NOMO-1 treated with DMSO at 0.1 percent for 48 hours (cell line): Measurements from ENCODE around the gene TBC1D23.
"Not testable (repeated sequence)": the region's sequence is repeated elsewhere in the genome, so short reads cannot be mapped to it uniquely, and the experiment has no call there.

Experiments
- DNase-seq: peaks from one replicate; lab custom pipeline; 2025; ENCODE audit not compliant: unreplicated experiment; lab: John Stamatoyannopoulos, UW

TBC1D23 gene

GRCh38 chr3:100254168-100254777 lies 6.5 kb upstream of the TBC1D23 start:
- peak; percentile 55 for DNase-seq

DNA sequence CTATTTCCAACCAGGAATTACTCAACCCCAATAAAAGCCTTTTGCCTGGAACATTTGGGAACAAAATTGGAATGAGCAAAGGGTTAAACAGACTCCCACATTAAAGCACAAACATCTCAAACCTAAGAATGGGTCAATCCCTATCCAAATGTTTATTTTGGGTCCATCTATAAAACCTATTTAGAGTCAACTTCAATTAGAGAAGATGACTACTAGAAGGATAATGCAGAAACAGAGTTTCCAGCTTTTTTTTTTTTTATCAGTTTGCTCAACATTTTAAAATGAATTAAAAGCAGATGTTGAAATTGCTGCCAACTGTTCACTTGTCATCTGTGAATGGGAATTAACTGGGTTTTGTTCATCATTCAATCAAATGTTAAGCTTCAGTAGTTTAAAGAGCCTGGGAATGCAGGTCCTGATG lies 4.1 kb upstream of the TBC1D23 start:
- no peak for DNase-seq

DNA sequence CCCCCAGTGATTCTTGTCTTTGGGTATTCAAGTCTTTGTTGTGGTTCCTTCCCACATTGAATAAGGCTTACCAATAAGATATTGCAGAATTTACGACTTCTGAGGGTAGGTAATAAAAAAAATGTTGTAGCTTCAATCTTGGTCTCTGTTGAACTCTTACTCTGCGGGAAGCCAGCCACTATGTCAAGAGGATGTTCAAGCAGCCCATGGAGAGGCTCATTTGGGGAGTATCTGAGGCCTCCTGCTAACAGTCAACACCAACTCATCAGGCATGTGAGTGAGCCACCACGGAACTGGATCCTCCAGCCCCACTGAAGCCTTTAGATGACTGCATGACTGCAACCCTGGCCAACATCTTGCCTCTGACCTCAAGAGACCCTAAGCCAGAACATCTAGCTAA lies 3.2 kb upstream of the TBC1D23 start:
- no peak for DNase-seq

GRCh38 chr3:100260081-100260684 lies 609 bp upstream of the TBC1D23 start:
- peak; percentile 31 for DNase-seq

DNA sequence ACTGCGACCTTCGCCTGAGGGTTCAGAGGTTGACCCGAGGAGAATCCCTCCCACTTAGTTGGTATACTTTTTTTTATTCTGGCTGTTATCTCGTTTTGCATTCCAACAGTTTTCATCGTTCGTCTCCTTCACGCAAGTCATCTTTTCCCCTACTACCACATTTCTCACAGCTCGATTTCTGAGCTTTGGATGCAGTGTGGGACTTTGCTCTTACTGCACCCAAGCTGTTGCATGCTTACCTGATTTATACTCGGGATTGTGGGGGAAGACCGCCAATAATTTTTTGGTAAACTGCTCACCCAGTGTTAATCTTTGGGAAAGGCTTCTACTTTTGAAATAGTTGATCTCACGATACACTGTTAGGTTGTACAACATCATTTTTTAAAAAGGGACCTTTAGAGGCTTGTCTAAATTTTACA lies 702 bp downstream of the TBC1D23 start:
- no peak for DNase-seq

DNA sequence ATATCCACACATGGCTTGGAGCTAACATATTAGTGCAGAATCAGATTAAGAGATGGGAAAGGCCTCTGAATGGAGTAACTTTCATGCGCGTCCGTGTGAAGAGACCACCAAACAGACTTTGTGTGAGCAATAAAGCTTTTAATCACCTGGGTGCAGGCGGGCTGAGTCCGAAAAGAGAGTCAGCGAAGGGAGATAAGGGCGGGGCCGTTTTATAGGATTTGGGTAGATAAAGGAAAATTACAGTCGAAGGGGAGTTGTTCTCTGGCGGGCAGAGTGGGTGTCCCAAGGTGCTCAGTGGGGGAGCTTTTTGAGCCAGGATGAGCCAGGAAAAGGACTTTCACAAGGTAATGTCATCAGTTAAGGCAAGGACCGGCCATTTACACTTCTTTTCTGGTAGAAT lies 2.1 kb downstream of the TBC1D23 start:
- not testable (repeated sequence) for DNase-seq

- no peak for DNase-seq
Measured at GRCh38 chr3:100263583-100263982, 2.8 kb downstream of the TBC1D23 start.

- no peak for DNase-seq
Measured at GRCh38 chr3:100264242-100264641, 3.5 kb downstream of the TBC1D23 start.

DNA sequence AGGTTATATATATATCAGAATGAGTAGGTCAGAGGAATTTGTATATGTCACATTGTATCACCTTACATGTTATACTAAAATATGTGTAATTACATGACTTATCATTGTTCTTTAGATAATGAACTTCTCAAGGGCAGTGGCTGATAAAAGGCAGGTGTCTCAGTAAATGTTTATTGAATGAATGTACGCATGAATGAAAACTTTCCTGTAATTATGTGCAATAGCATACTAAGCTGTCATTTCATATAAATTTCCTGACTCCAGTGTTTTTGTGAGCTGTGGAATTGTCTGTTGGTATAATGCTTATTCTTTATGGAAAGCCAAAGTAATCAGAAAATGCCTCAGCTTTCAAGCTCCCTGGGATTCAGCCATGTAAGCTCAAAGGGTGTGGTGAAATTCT lies 4.2 kb downstream of the TBC1D23 start:
- no peak for DNase-seq

DNA sequence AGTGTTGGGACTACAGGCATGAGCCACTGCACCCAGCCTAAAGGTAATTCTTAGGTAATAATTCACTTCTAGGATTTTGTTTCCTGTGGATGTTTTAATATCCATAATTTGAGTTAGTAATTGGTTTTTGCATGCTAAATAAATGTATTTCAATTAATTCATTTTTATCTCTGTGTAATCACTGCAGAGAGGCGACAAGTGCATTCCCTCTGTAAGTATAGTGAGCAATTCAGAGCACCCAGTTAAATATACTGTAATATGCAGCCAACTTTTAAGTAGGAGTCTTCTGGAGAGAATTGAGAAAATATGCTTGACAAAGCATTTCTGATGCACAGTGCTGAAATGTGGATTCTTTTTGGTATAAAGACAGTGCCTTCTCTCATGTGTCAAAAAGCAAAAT lies 5.7 kb downstream of the TBC1D23 start:
- no peak for DNase-seq

GRCh38 chr3:100268156-100268555 lies 7.4 kb downstream of the TBC1D23 start:
- DNase-seq: no peak

- no peak for DNase-seq
Measured at GRCh38 chr3:100269001-100269400, 8.2 kb downstream of the TBC1D23 start.

DNA sequence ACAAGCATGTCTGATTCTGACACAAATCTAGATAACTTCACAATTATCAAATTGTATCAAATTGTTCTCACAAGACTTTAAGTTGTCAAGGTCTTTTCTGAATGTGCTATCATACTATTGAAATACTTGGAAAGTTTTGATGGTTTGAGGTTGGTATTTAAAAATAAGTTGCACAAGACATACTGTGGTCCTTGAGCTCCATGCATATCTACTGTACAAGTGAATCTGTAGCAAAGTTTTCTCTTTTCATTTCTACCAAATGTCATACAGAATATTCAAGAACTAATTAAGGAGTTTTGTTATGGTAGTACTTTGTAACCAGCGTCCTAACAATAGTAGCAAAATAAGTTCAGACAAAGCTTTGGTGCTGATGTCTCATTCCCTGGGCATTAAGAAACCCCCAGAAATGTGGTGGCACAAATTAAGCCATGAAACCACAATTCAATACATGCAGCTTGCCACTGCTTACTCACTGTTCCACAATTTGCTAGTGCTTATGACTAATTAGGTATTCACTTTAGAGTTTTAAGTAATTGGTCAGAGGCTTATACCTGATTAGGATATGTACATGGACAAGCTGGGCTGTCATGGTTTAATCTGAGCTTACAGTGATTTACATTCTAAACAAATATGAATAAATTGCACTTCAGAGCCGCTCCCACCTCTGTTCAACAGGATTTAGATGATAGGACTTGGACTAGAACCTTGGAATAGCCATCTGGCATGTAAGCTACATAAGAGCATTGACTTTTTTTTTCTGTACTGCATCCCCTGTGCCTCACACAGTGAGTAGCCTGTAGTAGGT lies 8.8 kb downstream of the TBC1D23 start:
- DNase-seq: peak; percentile 78

DNA sequence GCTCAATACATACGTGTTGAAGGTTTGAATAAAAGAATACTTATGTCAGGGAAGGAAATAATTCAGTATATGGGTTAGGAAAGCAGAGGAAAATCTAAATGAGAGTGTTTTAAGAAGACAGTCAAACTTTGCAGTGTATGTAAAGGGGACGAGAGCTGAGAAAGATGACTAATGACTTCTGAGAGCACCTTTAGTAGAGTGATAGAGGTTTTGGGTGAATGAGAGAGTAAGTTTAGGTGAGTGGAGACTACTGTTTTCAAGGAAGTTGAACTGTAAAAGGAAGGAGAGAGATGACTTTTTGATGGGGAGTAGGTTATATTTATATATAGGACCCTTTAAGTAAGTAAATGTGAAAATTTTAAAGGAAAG lies 9.4 kb downstream of the TBC1D23 start:
- DNase-seq: no peak

GRCh38 chr3:100271522-100271921 lies 10.7 kb downstream of the TBC1D23 start:
- no peak for DNase-seq

GRCh38 chr3:100272797-100273611 lies 12.2 kb downstream of the TBC1D23 start:
- not testable (repeated sequence) for DNase-seq

DNA sequence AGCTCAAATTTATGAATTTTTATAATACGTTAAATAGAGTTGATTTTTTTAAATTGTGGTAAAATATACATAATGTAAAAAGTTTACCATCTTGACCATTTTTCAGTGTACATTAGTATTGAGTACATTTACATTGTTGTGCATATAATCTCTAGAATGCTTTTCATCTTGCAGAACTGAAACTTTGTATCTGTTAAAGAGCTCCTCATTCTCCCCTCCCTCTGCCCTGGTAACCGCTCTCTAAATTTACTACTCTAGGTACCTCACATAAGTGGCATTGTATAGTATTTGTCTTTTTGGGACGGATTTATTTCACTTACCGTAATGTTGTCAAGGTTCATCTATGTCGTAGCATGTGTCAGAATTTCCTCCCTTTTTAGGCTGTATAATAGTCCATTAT lies 13.6 kb downstream of the TBC1D23 start:
- DNase-seq: no peak

DNA sequence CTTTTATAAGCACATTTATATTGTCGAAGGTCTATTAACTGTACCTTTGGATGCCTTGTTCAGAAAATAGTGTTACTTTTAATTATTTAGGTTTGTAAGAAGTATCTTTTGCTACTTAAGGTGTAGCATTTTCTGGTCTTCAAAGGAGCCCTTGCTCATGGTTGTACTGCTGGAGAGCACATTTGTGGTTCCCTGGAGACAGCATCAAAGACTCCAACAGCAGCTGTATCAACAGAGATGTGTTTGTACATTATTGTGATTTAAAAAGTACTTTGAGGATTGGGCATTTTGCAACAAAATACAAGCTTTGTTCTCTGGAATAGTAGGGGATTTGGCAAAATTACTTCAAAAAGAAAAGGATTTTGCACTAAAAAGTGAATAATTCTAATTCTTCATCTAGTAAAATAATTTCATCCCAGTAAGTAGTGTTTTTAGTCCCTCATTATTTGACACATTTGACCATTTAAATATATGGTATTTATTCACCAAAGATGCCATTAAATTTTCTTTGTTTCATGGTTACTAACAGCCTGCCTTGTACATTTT lies 16.5 kb downstream of the TBC1D23 start:
- no peak for DNase-seq

GRCh38 chr3:100278910-100279309 lies 18.1 kb downstream of the TBC1D23 start:
- DNase-seq: no peak

DNA sequence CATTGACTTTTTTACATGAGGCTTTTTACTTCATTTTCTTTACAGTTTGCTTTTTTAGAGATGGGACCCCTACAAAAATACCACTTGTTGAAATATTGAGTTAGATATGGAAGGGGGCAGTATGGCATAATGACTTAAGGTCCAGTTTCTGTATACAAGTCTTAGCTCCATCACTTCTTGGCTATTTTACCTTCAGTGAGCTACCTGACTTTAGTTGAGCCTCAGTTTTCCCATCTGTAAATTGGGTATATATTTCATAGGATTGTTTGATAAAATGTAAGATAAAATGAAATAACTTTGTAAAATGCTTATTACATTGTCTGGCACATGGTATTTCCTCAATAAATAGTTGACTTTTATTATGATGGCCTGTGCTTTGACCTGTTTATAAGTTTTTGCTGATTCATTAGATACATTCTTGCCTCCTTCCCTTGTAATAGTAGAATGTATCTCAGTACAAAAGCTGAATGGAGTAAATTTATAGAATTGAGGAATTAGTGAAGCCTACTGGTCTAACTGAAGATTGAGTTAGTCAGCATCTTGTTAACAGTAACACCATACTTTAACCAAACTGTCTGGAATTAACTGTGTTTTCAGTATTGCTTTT lies 27.6 kb downstream of the TBC1D23 start:
- DNase-seq: no peak

DNA sequence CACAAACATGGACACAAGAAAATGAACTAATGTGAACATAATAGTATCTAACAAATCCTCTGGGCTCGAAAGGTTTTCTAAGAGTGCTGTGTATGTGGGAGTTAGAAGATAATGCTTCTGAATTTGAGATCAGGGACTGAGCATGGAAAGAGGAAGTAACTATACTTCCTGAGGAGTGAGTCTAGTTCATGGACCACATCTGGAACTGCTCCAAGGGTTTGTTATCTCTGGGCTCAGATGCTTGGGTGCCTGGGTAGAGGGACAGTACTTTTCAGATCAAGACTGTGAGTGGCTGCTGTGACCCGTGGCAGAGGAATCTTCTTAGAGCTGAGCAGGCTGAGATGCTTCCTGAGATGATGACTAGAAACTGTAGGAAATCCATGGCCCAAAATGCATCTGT lies 28.5 kb downstream of the TBC1D23 start:
- DNase-seq: peak; percentile 25
